IMR-90 (cell line): ENCODE measurements around the gene TMEM38A. TPM values are rescaled to one million over a fixed set of nuclear protein-coding genes. Genes with fewer than 3 reads are reported as not detected.

Experiments
- ATAC-seq: fragments of 200-7000 bp; cut with Tn5 transposase; 2 replicates; pipeline ENCODE4 v1.9.1; 2020; ENCODE audit warnings: low read depth, mild to moderate bottlenecking, moderate library complexity
- BruUV-seq: library from RNA; stranded (reverse); fragments of 400-500 nt; replicated peaks from 2 replicates; lab custom pipeline; 2021; lab: Mats Ljungman, UMichigan
- CTCF ChIA-PET: fragments of 300-600 bp; formaldehyde crosslinking; extraction: SDS; loops from one replicate; lab custom pipeline; 2021; ENCODE audit warnings: antibody characterized with exemption; lab: Yijun Ruan, JAX
- POLR2A ChIA-PET: fragments of 300-600 bp; sonication (Branson Sonifier 250); formaldehyde crosslinking; loops from one replicate; lab custom pipeline; 2022; ENCODE audit warnings: antibody characterized with exemption; ENCODE audit not compliant: unreplicated experiment; lab: Charles Lee
- DNase-seq: peaks from one replicate; pipeline ENCODE4 v3.0.0; 2013
- H2AFZ ChIP-seq: replicated peaks from 2 replicates; pipeline ENCODE3; 2013; ENCODE audit warnings: low read length, mild to moderate bottlenecking; ENCODE audit not compliant: poor library complexity
- H2AK5ac ChIP-seq: 2 replicates; pipeline ENCODE4 v1.6.1; 2013; ENCODE audit warnings: low read depth, low read length, inconsistent platforms
- H2AK9ac ChIP-seq: replicated peaks from 2 replicates; pipeline ENCODE3; 2013; ENCODE audit warnings: mild to moderate bottlenecking, low read depth, low read length, moderate library complexity; ENCODE audit not compliant: poor library complexity
- H2BK120ac ChIP-seq: 2 replicates; pipeline ENCODE4 v1.6.1; 2013; ENCODE audit warnings: low read depth, low read length, inconsistent platforms
- H2BK15ac ChIP-seq: 3 replicates; pipeline ENCODE4 v1.6.1; 2013; ENCODE audit warnings: low read depth, low read length, inconsistent platforms
- H2BK20ac ChIP-seq: 2 replicates; pipeline ENCODE4 v1.6.1; 2013; ENCODE audit warnings: low read depth, mild to moderate bottlenecking, inconsistent platforms, low read length, moderate library complexity
- H2BK5ac ChIP-seq: 2 replicates; pipeline ENCODE4 v1.6.1; 2013; ENCODE audit warnings: mild to moderate bottlenecking, low read depth, low read length, inconsistent platforms; ENCODE audit not compliant: poor library complexity, severe bottlenecking
- H3K14ac ChIP-seq: replicated peaks from 2 replicates; pipeline ENCODE4 v1.6.1; 2013; ENCODE audit warnings: low read depth, low read length, inconsistent platforms
- H3K18ac ChIP-seq: 2 replicates; pipeline ENCODE4 v1.6.1; 2013; ENCODE audit warnings: low read depth, low read length, control low read depth
- H3K23ac ChIP-seq: 2 replicates; pipeline ENCODE4 v1.6.1; 2013; ENCODE audit warnings: low read depth, low read length, inconsistent platforms
- H3K27ac ChIP-seq: 2 replicates; pipeline ENCODE4 v1.5.1; 2013; ENCODE audit warnings: mild to moderate bottlenecking, control low read depth, low read length; ENCODE audit not compliant: insufficient read depth
- H3K27me3 ChIP-seq: 2 replicates; pipeline ENCODE4 v1.6.1; 2013; ENCODE audit warnings: low read length; ENCODE audit not compliant: control insufficient read depth, insufficient read depth
- H3K36me3 ChIP-seq: 2 replicates; pipeline ENCODE4 v1.6.1; 2013; ENCODE audit warnings: low read length, mixed read lengths; ENCODE audit not compliant: control insufficient read depth, insufficient read depth
- H3K4ac ChIP-seq: 2 replicates; pipeline ENCODE4 v1.6.1; 2013; ENCODE audit warnings: low read depth, low read length, inconsistent platforms
- H3K4me1 ChIP-seq: 2 replicates; pipeline ENCODE4 v1.6.1; 2013; ENCODE audit warnings: low read length, mixed read lengths; ENCODE audit not compliant: control insufficient read depth, insufficient read depth
- H3K4me2 ChIP-seq: 2 replicates; pipeline ENCODE4 v1.6.1; 2013; ENCODE audit warnings: low read depth, mild to moderate bottlenecking, control low read depth, low read length, moderate library complexity
- H3K4me3 ChIP-seq: 2 replicates; pipeline ENCODE4 v1.5.1; 2013; ENCODE audit warnings: low read depth, mild to moderate bottlenecking, control low read depth, low read length, moderate library complexity; ENCODE audit not compliant: insufficient read depth
- H3K56ac ChIP-seq: 2 replicates; pipeline ENCODE4 v1.6.1; 2013; ENCODE audit warnings: low read length, inconsistent platforms; ENCODE audit not compliant: insufficient read depth; ENCODE audit errors: extremely low read depth
- H3K79me1 ChIP-seq, 2 experiments: 2 replicates each; pipeline ENCODE4 v1.6.1; 2013; ENCODE audit warnings: low read length in 2 of 2, inconsistent platforms in 1 of 2, low read depth in 1 of 2
- H3K9ac ChIP-seq: 2 replicates; pipeline ENCODE4 v1.6.1; 2013; ENCODE audit warnings: low read depth, low read length, control low read depth
- H3K9me1 ChIP-seq: 2 replicates; pipeline ENCODE4 v1.6.1; 2013; ENCODE audit warnings: low read length, inconsistent platforms; ENCODE audit not compliant: insufficient read depth
- H3K9me3 ChIP-seq: 2 replicates; pipeline ENCODE4 v1.6.1; 2013; ENCODE audit warnings: low read length; ENCODE audit not compliant: control insufficient read depth, insufficient read depth
- H4K20me1 ChIP-seq: 2 replicates; pipeline ENCODE4 v1.6.1; 2013; ENCODE audit warnings: low read length, inconsistent platforms; ENCODE audit not compliant: insufficient read depth
- H4K5ac ChIP-seq: 2 replicates; pipeline ENCODE4 v1.6.1; 2013; ENCODE audit warnings: mild to moderate bottlenecking, low read depth, low read length, control low read depth
- H4K8ac ChIP-seq, 2 experiments: 2 replicates each; pipeline ENCODE4 v1.6.1; 2013; ENCODE audit warnings: low read depth in 2 of 2, low read length in 2 of 2, control low read depth in 1 of 2, inconsistent platforms in 1 of 2
- H4K91ac ChIP-seq: 2 replicates; pipeline ENCODE4 v1.6.1; 2013; ENCODE audit warnings: low read depth, low read length, inconsistent platforms; ENCODE audit not compliant: insufficient read depth
- BHLHE40 ChIP-seq: fragments of 150-350 bp; IDR thresholded peaks from 2 replicates; pipeline ENCODE4 v1.6.1; 2016; ENCODE audit warnings: mild to moderate bottlenecking, low read depth, low read length
- MXI1 ChIP-seq: IDR thresholded peaks from 2 replicates; pipeline ENCODE4 v1.6.1; 2012; ENCODE audit warnings: low read depth, mild to moderate bottlenecking, low read length, moderate library complexity, borderline replicate concordance
- WGBS, 2 experiments: methylation state at CpG; one replicate each; pipeline versions ENCODE4 v1.1.5 to v1.1.7; 2013; ENCODE audit warnings: missing lambda C conversion rate in 2 of 2; ENCODE audit not compliant: insufficient read length in 1 of 2; ENCODE audit errors: extremely low coverage in 2 of 2; 5-methylcytosine and 5-hydroxymethylcytosine counted together
- dilution Hi-C: fragments of 300-500 bp; cut with HindIII; formaldehyde crosslinking; loops from one replicate; pipeline ENCODE4 v1.14.3; 2018; ENCODE audit warnings: low sequenced_read_pairs; ENCODE audit not compliant: unreplicated experiment
- in situ Hi-C: fragments of 300-500 bp; cut with MboI; formaldehyde crosslinking; loops from 3 replicates; pipeline ENCODE4 v1.14.3; 2019; ENCODE audit warnings: low sequenced_read_pairs, inconsistent platforms, mixed read lengths
- intact Hi-C: fragments of 100-400 bp; cut with micrococcal nuclease; formaldehyde crosslinking; loops from 2 replicates; pipeline ENCODE4 v1.10.0; 2022
- polyA plus RNA-seq, 3 experiments: library from polyadenylated mRNA; depleted of rRNA; stranded (reverse); fragments of >200 nt; gene quantifications; 2 replicates each; pipeline ENCODE4 v1.2.3, GENCODE V29; 2012; ENCODE audit warnings: low replicate concordance in 1 of 3
- total RNA-seq: library from RNA; depleted of rRNA; stranded (reverse); fragments of >200 nt; gene quantifications from 2 replicates; pipeline ENCODE4 v1.2.3, GENCODE V29; 2012

Gene TMEM38A
- total and polyA plus RNA-seq, 2 of the 4 experiments (the other 2 are of a cell fraction): 1.3 to 2.0 TPM

- Histone ChIP-seq H3K14ac (no peak overlapping the region), H2AK9ac (no peak overlapping the region), H2AK5ac (no peak overlapping the region), H2BK20ac (no peak overlapping the region), H3K4me2 (no peak overlapping the region), H3K4me3 (no peak overlapping the region), H3K27me3 (peaks cover 8% of the 10 kb centered on the region), H3K9me3 (no peaks in the 10 kb centered on the region), H3K23ac (no peak overlapping the region), H3K4ac (no peak overlapping the region), H3K79me1 (no peaks in the 10 kb centered on the region), H2AFZ (no peak overlapping the region), H4K91ac (no peak overlapping the region), H3K27ac (no peak overlapping the region), H3K9me1 (no peaks in the 10 kb centered on the region), H3K9ac (no peak overlapping the region), H3K56ac (no peak overlapping the region), H3K36me3 (no peaks in the 10 kb centered on the region), H2BK15ac (no peak overlapping the region), H2BK5ac (no peak overlapping the region), H3K18ac (no peak overlapping the region), H3K4me1 (no peaks in the 10 kb centered on the region), H4K20me1 (no peaks in the 10 kb centered on the region), H4K8ac (no peak overlapping the region), H2BK120ac (no peak overlapping the region), H4K5ac (no peak overlapping the region)
- TF ChIP-seq BHLHE40 (0 out of 2 replicates have a peak, but pooled peaks have one; percentile 23), MXI1 (no peak)
- ChIA-PET CTCF (interaction anchor here (0.5 to 1.0 kb wide), 3 partner anchors 8 to 31 kb away, joined by 3 to 6 read pairs (median 4); no protein-coding TSS in a partner anchor), POLR2A (no interaction called here)
- ATAC-seq (peak; percentile 79), DNase-seq (peak; percentile 66)
- dilution Hi-C loops (no loop called here), intact Hi-C loops (no loop called here), in situ Hi-C loops (no loop called here)
- WGBS, 2 experiments: 14% methylated on average over 1 of the region's 6 CpGs; no CpG with 5 or more reads in 1 of the 2 experiments
- no TSS peak for BruUV-seq
These were observed 41.2 kb downstream of the TMEM38A start for GRCh38 chr19:16702123-16702522.
